Thyroid gland (tissue), 4 donors: ENCODE data around the gene MMD. TPM values are rescaled to one million over a fixed set of nuclear protein-coding genes. Genes with fewer than 3 reads are reported as not detected.
"Not testable (repeated sequence)": the region's sequence is repeated elsewhere in the genome, so short reads cannot be mapped to it uniquely, and the experiment has no call there.

Experiments
- DNase-seq, 2 donors: peaks; one replicate each; pipeline ENCODE4 v3.0.0-alpha.2; 2019
- H3K27ac ChIP-seq, 3 donors: fragments of 200-600 bp; sonication (generic); 1 replicate in 2 of 3; 2 replicates in 1 of 3; pipeline ENCODE4 v1.5.1; 2016 to 2019; ENCODE audit warnings: mild to moderate bottlenecking in 1 of 3, moderate library complexity in 1 of 3
- H3K27me3 ChIP-seq: fragments of 200-600 bp; sonication (generic); one replicate; pipeline ENCODE4 v1.5.1; 2019
- H3K36me3 ChIP-seq, 2 donors: fragments of 200-600 bp; sonication (generic); one replicate each; pipeline ENCODE4 v1.5.1; 2016 to 2019
- H3K4me1 ChIP-seq, 2 donors: fragments of 200-600 bp; sonication (generic); one replicate each; pipeline ENCODE4 v1.5.1; 2017 to 2019
- H3K4me3 ChIP-seq, 3 donors: fragments of 200-600 bp; sonication (generic); replicated peaks in 1 of 3; 1 replicate in 2 of 3; 2 replicates in 1 of 3; pipeline ENCODE4 v1.5.1; 2016; ENCODE audit warnings: mild to moderate bottlenecking in 1 of 3
- H3K9me3 ChIP-seq: fragments of 200-600 bp; sonication (generic); one replicate; pipeline ENCODE4 v1.5.1; 2017
- POLR2A ChIP-seq, 2 donors: fragments of 450-650 bp; IDR thresholded peaks; one replicate each; pipeline ENCODE4 v1.6.1; 2017; ENCODE audit warnings: antibody characterized with exemption in 2 of 2, mild to moderate bottlenecking in 2 of 2, moderate library complexity in 1 of 2
- WGBS, 2 donors: methylation state at CpG; one replicate each; pipeline ENCODE4 v1.1.5; 2017; 5-methylcytosine and 5-hydroxymethylcytosine counted together
- intact Hi-C: fragments of 100-400 bp; cut with DNase I; formaldehyde crosslinking; loops from one replicate; pipeline ENCODE4 v1.15.1; 2023
- total RNA-seq, 4 donors: library from RNA; depleted of rRNA; stranded (reverse); fragments of >200 nt; gene quantifications; one replicate each; pipeline ENCODE4 v1.2.3, GENCODE V29; 2016
- TF ChIP-seq, protein P1 (sequence below), 6 experiments: fragments of 200-600 bp in 3 of 6; fragments of 450-650 bp in 3 of 6; sonication (generic) in 3 of 6; IDR thresholded peaks; one replicate each; pipeline ENCODE4 v1.5.1; 2016 to 2019; ENCODE audit warnings: antibody characterized with exemption in 6 of 6, mild to moderate bottlenecking in 2 of 6, inconsistent platforms in 1 of 6, moderate library complexity in 1 of 6

Gene MMD
- total RNA-seq, 4 donors from 2014 or later = 8.9 to 21.9 (median 15.3) TPM

DNA sequence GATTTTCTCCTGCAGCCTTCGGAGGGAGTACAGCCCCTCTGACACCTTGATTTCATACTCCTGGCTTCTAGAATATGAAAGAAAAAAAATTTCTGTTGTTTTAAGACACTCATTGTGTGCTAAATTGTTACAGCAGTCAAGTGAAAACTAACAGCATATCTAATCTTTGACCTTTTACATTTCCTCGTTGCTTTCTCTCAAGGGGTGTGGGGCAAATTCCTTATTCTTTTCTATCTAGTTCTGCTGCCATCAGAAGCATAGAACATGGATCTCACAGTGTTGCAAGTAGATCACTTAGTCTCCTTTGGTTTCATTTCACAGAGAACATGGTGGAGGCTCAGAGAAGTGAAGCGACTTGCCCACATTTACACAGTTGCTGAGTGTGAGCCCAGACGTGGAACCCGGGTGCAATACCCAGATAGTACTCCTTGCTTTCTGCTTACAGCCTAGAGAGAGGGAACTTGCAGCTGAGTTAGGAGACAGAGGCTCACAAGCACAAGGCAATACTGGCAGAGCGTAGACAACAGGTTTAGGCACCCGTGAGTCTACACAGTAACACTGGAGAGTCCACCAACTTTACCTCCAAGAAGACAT, 28.7 kb upstream of the MMD start:
- no peak for DNase-seq
- H3K4me1 ChIP-seq = peaks cover 0 to 11% of the 10 kb centered on the region in 2 donors
- no peak overlapping the region for H3K4me3 ChIP-seq
- TF ChIP-seq, protein P1, sequence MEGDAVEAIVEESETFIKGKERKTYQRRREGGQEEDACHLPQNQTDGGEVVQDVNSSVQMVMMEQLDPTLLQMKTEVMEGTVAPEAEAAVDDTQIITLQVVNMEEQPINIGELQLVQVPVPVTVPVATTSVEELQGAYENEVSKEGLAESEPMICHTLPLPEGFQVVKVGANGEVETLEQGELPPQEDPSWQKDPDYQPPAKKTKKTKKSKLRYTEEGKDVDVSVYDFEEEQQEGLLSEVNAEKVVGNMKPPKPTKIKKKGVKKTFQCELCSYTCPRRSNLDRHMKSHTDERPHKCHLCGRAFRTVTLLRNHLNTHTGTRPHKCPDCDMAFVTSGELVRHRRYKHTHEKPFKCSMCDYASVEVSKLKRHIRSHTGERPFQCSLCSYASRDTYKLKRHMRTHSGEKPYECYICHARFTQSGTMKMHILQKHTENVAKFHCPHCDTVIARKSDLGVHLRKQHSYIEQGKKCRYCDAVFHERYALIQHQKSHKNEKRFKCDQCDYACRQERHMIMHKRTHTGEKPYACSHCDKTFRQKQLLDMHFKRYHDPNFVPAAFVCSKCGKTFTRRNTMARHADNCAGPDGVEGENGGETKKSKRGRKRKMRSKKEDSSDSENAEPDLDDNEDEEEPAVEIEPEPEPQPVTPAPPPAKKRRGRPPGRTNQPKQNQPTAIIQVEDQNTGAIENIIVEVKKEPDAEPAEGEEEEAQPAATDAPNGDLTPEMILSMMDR (IDR thresholded peaks at IDR 0.05) = no peak
- intact Hi-C loops = no loop called here
- no peaks in the 10 kb centered on the region for H3K9me3 ChIP-seq
- no peak overlapping the region for H3K27ac ChIP-seq
- H3K36me3 ChIP-seq = no peaks in the 10 kb centered on the region
- 86 to 90% methylated on average over 7 of the region's 7 CpGs for WGBS, 2 donors
- H3K27me3 ChIP-seq = no peaks in the 10 kb centered on the region

DNA sequence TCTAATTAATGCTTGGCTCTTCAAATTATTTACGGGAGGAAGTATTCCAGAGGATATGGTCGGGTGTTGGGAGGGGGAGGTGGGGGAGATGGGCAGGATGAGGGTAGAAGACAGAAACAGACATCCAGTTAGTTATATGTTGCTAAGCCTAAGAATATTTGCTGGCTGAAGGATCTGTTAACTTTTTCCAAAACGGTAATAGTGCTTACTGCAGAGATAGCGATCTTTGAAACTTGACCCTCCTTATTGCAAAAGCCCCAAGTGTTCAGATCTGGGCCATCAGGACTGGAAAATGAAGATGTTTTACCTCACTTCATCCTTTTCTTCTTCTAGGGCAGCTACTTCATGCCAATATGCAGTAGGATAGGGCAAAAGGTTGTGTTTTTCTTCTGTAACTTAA, 27.0 kb upstream of the MMD start:
- WGBS, 2 donors = 53 to 57% methylated on average over 4 of the region's 4 CpGs
- intact Hi-C loops = no loop called here
- no peak for DNase-seq
- peaks cover 0 to 11% of the 10 kb centered on the region in 2 donors for H3K4me1 ChIP-seq
- H3K4me3 ChIP-seq = no peak overlapping the region
- no peaks in the 10 kb centered on the region for H3K9me3 ChIP-seq
- no peaks in the 10 kb centered on the region for H3K27me3 ChIP-seq
- TF ChIP-seq, protein P1 (IDR thresholded peaks at IDR 0.05) = no peak
- TF ChIP-seq POLR2A (IDR thresholded peaks at IDR 0.05) = no peak
- H3K27ac ChIP-seq = no peak overlapping the region
- no peaks in the 10 kb centered on the region for H3K36me3 ChIP-seq

DNA sequence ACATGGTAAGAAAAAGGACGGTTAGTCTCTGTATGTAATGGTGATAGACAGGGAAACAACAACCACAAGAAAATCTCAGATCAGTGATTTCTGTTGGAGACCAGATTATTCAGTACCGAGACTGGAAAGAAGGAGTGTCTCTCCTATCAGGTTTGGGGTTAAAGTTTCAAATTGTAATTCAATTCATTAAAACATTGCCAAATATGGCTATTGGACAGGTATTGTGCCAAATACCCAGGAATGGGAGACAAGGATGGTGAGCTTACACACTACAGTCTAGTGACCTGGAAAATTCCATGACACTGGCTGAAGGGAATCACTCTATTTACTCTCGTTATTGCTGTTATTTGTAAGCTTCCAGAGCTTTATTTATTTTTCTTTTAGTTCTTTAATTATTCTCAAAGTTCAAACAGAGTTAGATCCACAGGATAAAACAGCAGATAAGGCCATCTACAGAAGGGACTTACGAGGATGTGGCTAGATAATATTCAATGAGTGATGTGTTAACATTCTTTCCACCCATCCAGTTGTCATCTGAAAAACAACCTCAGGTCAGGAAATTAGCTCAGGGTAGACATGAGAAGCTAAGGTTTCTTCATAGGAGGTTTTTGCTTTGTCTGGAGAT, 25.1 kb upstream of the MMD start:
- no peaks in the 10 kb centered on the region for H3K36me3 ChIP-seq
- H3K9me3 ChIP-seq = no peaks in the 10 kb centered on the region
- TF ChIP-seq, protein P1 (IDR thresholded peaks at IDR 0.05) = no peak
- TF ChIP-seq POLR2A (IDR thresholded peaks at IDR 0.05) = no peak
- 81 to 85% methylated on average over 4 of the region's 4 CpGs for WGBS, 2 donors
- peaks cover 0 to 15% of the 10 kb centered on the region in 2 donors for H3K4me1 ChIP-seq
- intact Hi-C loops = no loop called here
- no peak overlapping the region for H3K27ac ChIP-seq
- no peak for DNase-seq
- H3K4me3 ChIP-seq = no peak overlapping the region
- no peaks in the 10 kb centered on the region for H3K27me3 ChIP-seq

DNA sequence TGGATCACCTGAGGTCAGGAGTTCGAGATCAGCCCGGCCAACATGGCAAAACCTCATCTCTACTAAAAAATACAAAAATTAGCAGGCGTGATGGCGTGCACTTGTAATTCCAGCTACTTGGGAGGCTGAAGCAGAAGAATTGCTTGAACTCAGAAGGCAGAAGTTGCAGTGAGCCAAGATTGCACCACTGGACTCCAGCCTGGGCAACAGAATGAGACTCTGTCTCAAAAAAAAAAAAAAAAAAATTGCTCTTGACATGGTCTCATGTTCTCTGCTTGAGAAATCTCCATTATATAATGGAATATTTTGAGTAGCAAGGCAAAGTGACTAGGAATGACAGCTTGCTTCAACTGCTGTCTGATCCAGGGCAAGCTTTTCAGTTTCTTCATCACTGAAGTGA, 24.4 kb upstream of the MMD start:
- 91 to 95% methylated on average over 4 of the region's 4 CpGs for WGBS, 2 donors
- H3K27ac ChIP-seq, H3K36me3 ChIP-seq, H3K27me3 ChIP-seq, H3K4me3 ChIP-seq, H3K9me3 ChIP-seq, intact Hi-C loops: not testable (repeated sequence)
- peaks cover 0 to 11% of the 10 kb centered on the region in 2 donors for H3K4me1 ChIP-seq
- peak in 1 of 2 donors; percentile 10 for DNase-seq

DNA sequence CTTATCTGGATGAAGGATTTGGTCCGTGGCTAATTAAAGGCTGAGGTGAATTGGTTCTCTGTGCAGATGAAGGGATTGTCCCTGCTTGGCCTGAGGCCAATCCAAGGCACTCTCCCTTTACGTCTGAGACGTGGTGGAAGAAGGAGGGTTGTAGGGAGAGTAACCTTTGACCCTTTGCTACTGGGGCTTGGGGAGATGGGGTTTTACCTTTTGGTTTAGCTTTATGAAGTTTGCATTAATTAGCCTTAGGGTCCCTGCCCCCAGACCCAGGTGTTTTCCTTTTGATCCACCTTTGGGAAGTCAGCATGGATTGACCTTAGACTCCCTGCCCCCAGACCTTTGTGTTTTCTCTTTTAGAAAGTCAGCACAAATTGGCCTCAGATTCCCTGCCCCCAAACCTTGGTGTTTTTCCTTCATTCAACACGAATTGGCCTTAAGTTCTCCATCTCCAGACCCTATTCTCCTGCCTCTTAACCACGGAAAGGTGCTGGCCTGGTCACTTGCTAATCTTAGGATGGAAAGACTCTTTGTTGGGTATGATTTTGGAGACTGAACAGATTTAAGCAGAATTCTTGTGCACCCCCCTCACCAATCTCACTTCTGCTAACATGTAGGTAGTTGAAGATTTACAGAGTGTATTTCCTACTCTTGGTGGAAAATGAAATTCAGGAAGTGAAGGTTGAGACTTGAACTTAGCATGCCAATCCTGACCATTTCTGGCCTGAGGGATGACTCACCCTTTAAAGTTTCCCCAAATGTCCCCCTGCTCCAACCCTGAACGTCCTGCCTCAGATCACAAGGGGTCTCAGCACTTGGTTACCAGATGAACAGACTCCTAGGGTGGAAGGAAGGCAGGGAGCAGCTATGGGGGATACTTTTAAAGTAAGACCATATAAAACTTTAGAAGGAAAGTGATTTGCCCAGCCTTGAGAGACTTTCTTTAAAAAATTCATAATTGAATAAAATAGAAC, 23.1 kb upstream of the MMD start:
- TF ChIP-seq, protein P1 (IDR thresholded peaks at IDR 0.05) = no peak
- no peak for TF ChIP-seq POLR2A (IDR thresholded peaks at IDR 0.05)
- intact Hi-C loops = no loop called here
- H3K4me3 ChIP-seq = no peak overlapping the region
- 76 to 77% methylated on average over 6 of the region's 6 CpGs for WGBS, 2 donors
- no peak for DNase-seq
- H3K4me1 ChIP-seq = peaks cover 0 to 8% of the 10 kb centered on the region in 2 donors
- H3K9me3 ChIP-seq = no peaks in the 10 kb centered on the region
- no peaks in the 10 kb centered on the region for H3K36me3 ChIP-seq
- no peaks in the 10 kb centered on the region for H3K27me3 ChIP-seq
- H3K27ac ChIP-seq = no peak overlapping the region
